Body of pancreas (tissue), 4 donors: Measurements from ENCODE around the gene TTLL11. TPM values are rescaled to one million over a fixed set of nuclear protein-coding genes. Genes with fewer than 3 reads are reported as not detected.
"Not testable (repeated sequence)": the region's sequence is repeated elsewhere in the genome, so short reads cannot be mapped to it uniquely, and the experiment has no call there.

ENCODE experiments used
- ATAC-seq: fragments of 150-250 bp; one replicate; pipeline ENCODE4 v1.9.1; 2016
- DNase-seq, 4 donors: peaks; one replicate each; pipeline ENCODE4 v3.0.0-alpha.2; 2019
- H3K27ac ChIP-seq, 4 donors: fragments of 200-600 bp; sonication (generic); 1 replicate in 3 of 4; 2 replicates in 1 of 4; pipeline versions ENCODE4 v1.5.1 to v1.6.1; 2016 to 2019; ENCODE audit warnings: mild to moderate bottlenecking in 1 of 4, mixed read lengths in 1 of 4, moderate library complexity in 1 of 4
- H3K27me3 ChIP-seq, 2 donors: fragments of 200-600 bp; sonication (generic); one replicate each; pipeline ENCODE4 v1.6.0; 2016; ENCODE audit warnings: mild to moderate bottlenecking in 1 of 2
- H3K36me3 ChIP-seq, 2 donors: fragments of 200-600 bp; sonication (generic); replicated peaks in 1 of 2; 2 replicates each; pipeline ENCODE4 v1.5.1; 2016; ENCODE audit warnings: low read depth in 2 of 2; ENCODE audit not compliant: insufficient read depth in 1 of 2
- H3K4me1 ChIP-seq: fragments of 200-600 bp; sonication (generic); one replicate; pipeline ENCODE4 v1.6.0; 2016
- H3K4me3 ChIP-seq, 2 donors: fragments of 200-600 bp; sonication (generic); 1 replicate in 1 of 2; 2 replicates in 1 of 2; pipeline ENCODE4 v1.5.1; 2016 to 2019
- H3K9me3 ChIP-seq, 3 donors: fragments of 200-600 bp; sonication (generic); 1 replicate in 2 of 3; 2 replicates in 1 of 3; pipeline ENCODE4 v1.5.1; 2016
- CTCF ChIP-seq, 7 experiments: fragments of 450-650 bp in 4 of 7; fragments of 200-600 bp in 3 of 7; sonication (generic) in 3 of 7; IDR thresholded peaks; one replicate each; pipeline ENCODE4 v1.5.1; 2016 to 2019; ENCODE audit warnings: antibody characterized with exemption in 7 of 7
- POLR2A ChIP-seq, 3 donors: fragments of 450-650 bp; IDR thresholded peaks; one replicate each; pipeline ENCODE4 v1.6.1; 2016; ENCODE audit warnings: antibody characterized with exemption in 3 of 3, mild to moderate bottlenecking in 2 of 3
- WGBS, 2 donors: methylation state at CpG; one replicate each; pipeline ENCODE4 v1.1.5; 2017; 5-methylcytosine and 5-hydroxymethylcytosine counted together
- intact Hi-C: fragments of 100-400 bp; cut with DNase I; formaldehyde crosslinking; loops from one replicate; pipeline ENCODE4 v1.15.1; 2023
- total RNA-seq, 2 donors: library from RNA; depleted of rRNA; stranded (reverse); fragments of >200 nt; gene quantifications; one replicate each; pipeline ENCODE4 v1.1.0, GENCODE V29; 2016

The TTLL11 gene
- total RNA-seq, 2 donors from 2014 or later = 14.5 to 16.8 TPM

DNA sequence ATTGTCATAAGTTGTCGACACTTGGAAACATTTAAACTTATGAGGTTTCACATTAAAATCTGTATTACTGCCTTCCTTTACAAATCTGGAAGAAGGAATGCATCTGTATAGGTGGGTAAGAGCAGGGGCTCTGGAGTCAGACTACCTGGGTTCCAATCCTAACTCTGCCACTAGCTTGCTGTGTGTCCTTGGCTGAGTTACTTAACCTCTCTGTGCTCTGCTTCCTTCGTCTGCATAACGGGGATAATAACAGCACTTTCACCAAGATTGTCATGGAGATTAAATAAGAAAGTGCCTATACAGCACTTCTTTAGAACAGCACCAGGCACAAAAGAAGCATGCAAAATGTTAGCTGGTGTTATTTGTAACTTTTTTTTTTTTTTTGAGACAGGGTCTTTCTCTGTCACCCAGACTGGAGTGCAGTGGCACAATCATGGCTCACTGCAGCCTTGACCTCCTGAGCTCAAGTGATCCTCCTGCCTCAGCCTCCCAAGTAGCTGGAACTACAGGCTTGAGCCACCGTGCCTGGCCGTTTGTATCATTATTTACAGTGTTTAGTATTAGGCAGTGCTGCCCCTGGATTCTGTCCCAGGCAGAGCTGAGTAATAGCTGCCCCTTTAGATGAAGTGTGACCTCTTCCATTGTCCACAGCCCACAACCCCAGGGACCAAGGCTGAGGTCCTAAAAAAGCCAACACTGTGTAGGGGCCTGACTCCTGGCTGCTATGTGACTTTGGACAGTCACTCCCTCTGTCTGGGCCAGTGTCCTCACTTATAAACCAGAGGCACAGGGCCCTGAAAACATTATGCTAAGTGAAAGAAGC, 25.4 kb upstream of the TTLL11 start:
- no peak overlapping the region for H3K27ac ChIP-seq
- intact Hi-C loops = loop anchor here (10.0 kb wide), 1 partner anchor 686 kb away; the partner anchor contains the start of gene OR1K1
- H3K36me3 ChIP-seq = no peaks in the 10 kb centered on the region
- no peaks in the 10 kb centered on the region for H3K9me3 ChIP-seq
- peaks cover 10% of the 10 kb centered on the region for H3K4me1 ChIP-seq
- no peaks in the 10 kb centered on the region for H3K27me3 ChIP-seq
- H3K4me3 ChIP-seq = no peak overlapping the region
- no peak for DNase-seq
- TF ChIP-seq POLR2A (IDR thresholded peaks at IDR 0.05) (no peak), CTCF (IDR thresholded peaks at IDR 0.05) (no peak)
- no peak for ATAC-seq
- 74 to 86% methylated on average over 5 of the region's 5 CpGs for WGBS, 2 donors

GRCh38 chr9:122117241-122117640, 24.1 kb upstream of the TTLL11 start:
- H3K9me3 ChIP-seq, H3K27me3 ChIP-seq, ATAC-seq, DNase-seq, H3K4me1 ChIP-seq, H3K27ac ChIP-seq, H3K36me3 ChIP-seq, H3K4me3 ChIP-seq: not testable (repeated sequence)
- 72 to 77% methylated on average over 9 of the region's 9 CpGs for WGBS, 2 donors
- intact Hi-C loops = loop anchor here (10.0 kb wide), 1 partner anchor 688 kb away; the partner anchor contains the start of gene OR1K1

GRCh38 chr9:122116448-122117173, 23.5 kb upstream of the TTLL11 start:
- H3K36me3 ChIP-seq = no peaks in the 10 kb centered on the region
- H3K4me1 ChIP-seq = peaks cover 5% of the 10 kb centered on the region
- DNase-seq (no peak), ATAC-seq (no peak)
- H3K9me3 ChIP-seq = no peaks in the 10 kb centered on the region
- WGBS, 2 donors = 81 to 90% methylated on average over 10 of the region's 10 CpGs
- intact Hi-C loops = loop anchor here (10.0 kb wide), 1 partner anchor 688 kb away; the partner anchor contains the start of gene OR1K1
- H3K27me3 ChIP-seq = no peaks in the 10 kb centered on the region
- no peak overlapping the region for H3K4me3 ChIP-seq
- TF ChIP-seq POLR2A (IDR thresholded peaks at IDR 0.05) (no peak), CTCF (IDR thresholded peaks at IDR 0.05) (no peak)
- no peak overlapping the region for H3K27ac ChIP-seq

- H3K4me1 ChIP-seq = no peaks in the 10 kb centered on the region
- TF ChIP-seq POLR2A (IDR thresholded peaks at IDR 0.05) (no peak), CTCF (IDR thresholded peaks at IDR 0.05) (no peak)
- H3K9me3 ChIP-seq = no peaks in the 10 kb centered on the region
- no peaks in the 10 kb centered on the region for H3K27me3 ChIP-seq
- no peak overlapping the region for H3K4me3 ChIP-seq
- intact Hi-C loops = loop anchor here (10.0 kb wide), 1 partner anchor 689 kb away; the partner anchor contains the start of gene OR1K1
- no peak for ATAC-seq
- no peak overlapping the region for H3K27ac ChIP-seq
- no peaks in the 10 kb centered on the region for H3K36me3 ChIP-seq
- no peak for DNase-seq
- 43 to 68% methylated on average over 4 of the region's 4 CpGs for WGBS, 2 donors
Observed at GRCh38 chr9:122116040-122116439, 22.9 kb upstream of the TTLL11 start.
